IMR-90 (cell line): Measurements from ENCODE around the gene ACAD9. TPM values are rescaled to one million over a fixed set of nuclear protein-coding genes. Genes with fewer than 3 reads are reported as not detected.

ENCODE experiments used
- ATAC-seq: fragments of 200-7000 bp; cut with Tn5 transposase; 2 replicates; pipeline ENCODE4 v1.9.1; 2020; ENCODE audit warnings: low read depth, mild to moderate bottlenecking, moderate library complexity
- BruUV-seq: library from RNA; stranded (reverse); fragments of 400-500 nt; replicated peaks from 2 replicates; lab custom pipeline; 2021; lab: Mats Ljungman, UMichigan
- CTCF ChIA-PET: fragments of 300-600 bp; formaldehyde crosslinking; extraction: SDS; loops from one replicate; lab custom pipeline; 2021; ENCODE audit warnings: antibody characterized with exemption; lab: Yijun Ruan, JAX
- POLR2A ChIA-PET: fragments of 300-600 bp; sonication (Branson Sonifier 250); formaldehyde crosslinking; loops from one replicate; lab custom pipeline; 2022; ENCODE audit warnings: antibody characterized with exemption; ENCODE audit not compliant: unreplicated experiment; lab: Charles Lee
- DNase-seq: peaks from one replicate; pipeline ENCODE4 v3.0.0; 2013
- H2AFZ ChIP-seq: replicated peaks from 2 replicates; pipeline ENCODE3; 2013; ENCODE audit warnings: low read length, mild to moderate bottlenecking; ENCODE audit not compliant: poor library complexity
- H2AK5ac ChIP-seq: 2 replicates; pipeline ENCODE4 v1.6.1; 2013; ENCODE audit warnings: low read depth, low read length, inconsistent platforms
- H2AK9ac ChIP-seq: replicated peaks from 2 replicates; pipeline ENCODE3; 2013; ENCODE audit warnings: mild to moderate bottlenecking, low read depth, low read length, moderate library complexity; ENCODE audit not compliant: poor library complexity
- H2BK120ac ChIP-seq: 2 replicates; pipeline ENCODE4 v1.6.1; 2013; ENCODE audit warnings: low read depth, low read length, inconsistent platforms
- H2BK15ac ChIP-seq: 3 replicates; pipeline ENCODE4 v1.6.1; 2013; ENCODE audit warnings: low read depth, low read length, inconsistent platforms
- H2BK20ac ChIP-seq: 2 replicates; pipeline ENCODE4 v1.6.1; 2013; ENCODE audit warnings: low read depth, mild to moderate bottlenecking, inconsistent platforms, low read length, moderate library complexity
- H2BK5ac ChIP-seq: 2 replicates; pipeline ENCODE4 v1.6.1; 2013; ENCODE audit warnings: mild to moderate bottlenecking, low read depth, low read length, inconsistent platforms; ENCODE audit not compliant: poor library complexity, severe bottlenecking
- H3K14ac ChIP-seq: replicated peaks from 2 replicates; pipeline ENCODE4 v1.6.1; 2013; ENCODE audit warnings: low read depth, low read length, inconsistent platforms
- H3K18ac ChIP-seq: 2 replicates; pipeline ENCODE4 v1.6.1; 2013; ENCODE audit warnings: low read depth, low read length, control low read depth
- H3K23ac ChIP-seq: 2 replicates; pipeline ENCODE4 v1.6.1; 2013; ENCODE audit warnings: low read depth, low read length, inconsistent platforms
- H3K27ac ChIP-seq: 2 replicates; pipeline ENCODE4 v1.5.1; 2013; ENCODE audit warnings: mild to moderate bottlenecking, control low read depth, low read length; ENCODE audit not compliant: insufficient read depth
- H3K27me3 ChIP-seq: 2 replicates; pipeline ENCODE4 v1.6.1; 2013; ENCODE audit warnings: low read length; ENCODE audit not compliant: control insufficient read depth, insufficient read depth
- H3K36me3 ChIP-seq: 2 replicates; pipeline ENCODE4 v1.6.1; 2013; ENCODE audit warnings: low read length, mixed read lengths; ENCODE audit not compliant: control insufficient read depth, insufficient read depth
- H3K4ac ChIP-seq: 2 replicates; pipeline ENCODE4 v1.6.1; 2013; ENCODE audit warnings: low read depth, low read length, inconsistent platforms
- H3K4me1 ChIP-seq: 2 replicates; pipeline ENCODE4 v1.6.1; 2013; ENCODE audit warnings: low read length, mixed read lengths; ENCODE audit not compliant: control insufficient read depth, insufficient read depth
- H3K4me2 ChIP-seq: 2 replicates; pipeline ENCODE4 v1.6.1; 2013; ENCODE audit warnings: low read depth, mild to moderate bottlenecking, control low read depth, low read length, moderate library complexity
- H3K4me3 ChIP-seq: 2 replicates; pipeline ENCODE4 v1.5.1; 2013; ENCODE audit warnings: low read depth, mild to moderate bottlenecking, control low read depth, low read length, moderate library complexity; ENCODE audit not compliant: insufficient read depth
- H3K56ac ChIP-seq: 2 replicates; pipeline ENCODE4 v1.6.1; 2013; ENCODE audit warnings: low read length, inconsistent platforms; ENCODE audit not compliant: insufficient read depth; ENCODE audit errors: extremely low read depth
- H3K79me1 ChIP-seq, 2 experiments: 2 replicates each; pipeline ENCODE4 v1.6.1; 2013; ENCODE audit warnings: low read length in 2 of 2, inconsistent platforms in 1 of 2, low read depth in 1 of 2
- H3K9ac ChIP-seq: 2 replicates; pipeline ENCODE4 v1.6.1; 2013; ENCODE audit warnings: low read depth, low read length, control low read depth
- H3K9me1 ChIP-seq: 2 replicates; pipeline ENCODE4 v1.6.1; 2013; ENCODE audit warnings: low read length, inconsistent platforms; ENCODE audit not compliant: insufficient read depth
- H3K9me3 ChIP-seq: 2 replicates; pipeline ENCODE4 v1.6.1; 2013; ENCODE audit warnings: low read length; ENCODE audit not compliant: control insufficient read depth, insufficient read depth
- H4K20me1 ChIP-seq: 2 replicates; pipeline ENCODE4 v1.6.1; 2013; ENCODE audit warnings: low read length, inconsistent platforms; ENCODE audit not compliant: insufficient read depth
- H4K5ac ChIP-seq: 2 replicates; pipeline ENCODE4 v1.6.1; 2013; ENCODE audit warnings: mild to moderate bottlenecking, low read depth, low read length, control low read depth
- H4K8ac ChIP-seq, 2 experiments: 2 replicates each; pipeline ENCODE4 v1.6.1; 2013; ENCODE audit warnings: low read depth in 2 of 2, low read length in 2 of 2, control low read depth in 1 of 2, inconsistent platforms in 1 of 2
- H4K91ac ChIP-seq: 2 replicates; pipeline ENCODE4 v1.6.1; 2013; ENCODE audit warnings: low read depth, low read length, inconsistent platforms; ENCODE audit not compliant: insufficient read depth
- MAFK ChIP-seq: IDR thresholded peaks from 2 replicates; pipeline ENCODE4 v1.6.1; 2012; ENCODE audit warnings: low read depth, low read length, improper control_type of control experiment
- RAD21 ChIP-seq: IDR thresholded peaks from 2 replicates; pipeline ENCODE4 v1.6.1; 2012; ENCODE audit warnings: low read length, improper control_type of control experiment
- WGBS, 2 experiments: methylation state at CpG; one replicate each; pipeline versions ENCODE4 v1.1.5 to v1.1.7; 2013; ENCODE audit warnings: missing lambda C conversion rate in 2 of 2; ENCODE audit not compliant: insufficient read length in 1 of 2; ENCODE audit errors: extremely low coverage in 2 of 2; 5-methylcytosine and 5-hydroxymethylcytosine counted together
- dilution Hi-C: fragments of 300-500 bp; cut with HindIII; formaldehyde crosslinking; loops from one replicate; pipeline ENCODE4 v1.14.3; 2018; ENCODE audit warnings: low sequenced_read_pairs; ENCODE audit not compliant: unreplicated experiment
- in situ Hi-C: fragments of 300-500 bp; cut with MboI; formaldehyde crosslinking; loops from 3 replicates; pipeline ENCODE4 v1.14.3; 2019; ENCODE audit warnings: low sequenced_read_pairs, inconsistent platforms, mixed read lengths
- intact Hi-C: fragments of 100-400 bp; cut with micrococcal nuclease; formaldehyde crosslinking; loops from 2 replicates; pipeline ENCODE4 v1.10.0; 2022
- polyA plus RNA-seq, 3 experiments: library from polyadenylated mRNA; depleted of rRNA; stranded (reverse); fragments of >200 nt; gene quantifications; 2 replicates each; pipeline ENCODE4 v1.2.3, GENCODE V29; 2012; ENCODE audit warnings: low replicate concordance in 1 of 3
- total RNA-seq: library from RNA; depleted of rRNA; stranded (reverse); fragments of >200 nt; gene quantifications from 2 replicates; pipeline ENCODE4 v1.2.3, GENCODE V29; 2012

Gene ACAD9
- total and polyA plus RNA-seq, 2 of the 4 experiments (the other 2 are of a cell fraction) = 31.2 to 41.3 TPM

GRCh38 chr3:128841926-128842920 lies 37.2 kb upstream of the ACAD9 start:
- TF ChIP-seq RAD21 = no peak
- TF ChIP-seq MAFK = peak; percentile 67
- CTCF ChIA-PET = no interaction called here
- WGBS, 2 experiments = no CpG with 5 or more reads among the region's 10 CpGs

More at GRCh38 chr3:128841926-128842920, 37.2 kb upstream of the ACAD9 start:
- H3K4ac ChIP-seq = no peak overlapping the region
- H3K79me1 ChIP-seq = no peaks in the 10 kb centered on the region
- no peak overlapping the region for H3K56ac ChIP-seq
- no peak overlapping the region for H2AK5ac ChIP-seq
- no peak overlapping the region for H2AK9ac ChIP-seq
- in situ Hi-C loops (no loop called here), intact Hi-C loops (no loop called here), dilution Hi-C loops (no loop called here)
- H3K18ac ChIP-seq = no peak overlapping the region
- ATAC-seq (no peak), DNase-seq (no peak)
- H4K5ac ChIP-seq = no peak overlapping the region
- H3K23ac ChIP-seq = no peak overlapping the region
- peaks cover 6% of the 10 kb centered on the region; the same call in 1 of the 2 replicates for H3K4me1 ChIP-seq
- H4K91ac ChIP-seq = no peak overlapping the region
- no peak overlapping the region for H3K4me2 ChIP-seq
- H3K36me3 ChIP-seq = no peaks in the 10 kb centered on the region
- BruUV-seq = no TSS peak
- no peak overlapping the region for H2BK15ac ChIP-seq
- no peak overlapping the region for H2BK20ac ChIP-seq
- H3K27ac ChIP-seq = no peak overlapping the region
- no peak overlapping the region for H2BK5ac ChIP-seq
- H3K27me3 ChIP-seq = no peaks in the 10 kb centered on the region
- no peak overlapping the region for H3K4me3 ChIP-seq
- no peak overlapping the region for H2AFZ ChIP-seq
- H3K9me1 ChIP-seq = no peaks in the 10 kb centered on the region
- no peak overlapping the region for H3K14ac ChIP-seq
- no peaks in the 10 kb centered on the region for H3K9me3 ChIP-seq
- no peak overlapping the region for H2BK120ac ChIP-seq
- POLR2A ChIA-PET = no interaction called here
- H4K8ac ChIP-seq = no peak overlapping the region
- no peak overlapping the region for H3K9ac ChIP-seq
- H4K20me1 ChIP-seq = no peaks in the 10 kb centered on the region
